GM21825 (cell line): ENCODE data around the gene NR4A2.

Experiments used
- ATAC-seq: cut with Tn5 transposase; IDR thresholded peaks from one replicate; pipeline ENCODE4 v1.9.1; 2021; ENCODE audit warnings: mild to moderate bottlenecking, moderate library complexity; ENCODE audit not compliant: unreplicated experiment

Gene NR4A2

GRCh38 chr2:156340804-156341451, 8.4 kb upstream of the NR4A2 start:
- ATAC-seq = no peak

GRCh38 chr2:156340377-156340776, 7.9 kb upstream of the NR4A2 start:
- no peak for ATAC-seq

GRCh38 chr2:156339865-156340264, 7.3 kb upstream of the NR4A2 start:
- ATAC-seq = no peak

- no peak for ATAC-seq
These were observed 6.8 kb upstream of the NR4A2 start for GRCh38 chr2:156339110-156339847.

- no peak for ATAC-seq
These were observed 6.1 kb upstream of the NR4A2 start for GRCh38 chr2:156338578-156338977.

- ATAC-seq = peak; percentile 26
These were observed 2.3 kb upstream of the NR4A2 start for GRCh38 chr2:156334496-156335478.

GRCh38 chr2:156333951-156334495, 1.5 kb upstream of the NR4A2 start:
- peak; percentile 37 for ATAC-seq

GRCh38 chr2:156333274-156333950, 891 bp upstream of the NR4A2 start:
- ATAC-seq = peak; percentile 13

GRCh38 chr2:156332284-156332533, 312 bp downstream of the NR4A2 start:
- ATAC-seq = no peak

GRCh38 chr2:156331572-156332283, 793 bp downstream of the NR4A2 start:
- ATAC-seq = no peak

GRCh38 chr2:156329927-156330726, 2.4 kb downstream of the NR4A2 start:
- no peak for ATAC-seq

GRCh38 chr2:156329031-156329926, 3.2 kb downstream of the NR4A2 start:
- no peak for ATAC-seq

- ATAC-seq = no peak
These were observed 4.5 kb downstream of the NR4A2 start for GRCh38 chr2:156327835-156328695.

GRCh38 chr2:156326526-156327095, 5.9 kb downstream of the NR4A2 start:
- ATAC-seq = no peak

- ATAC-seq = no peak
These were observed 6.6 kb downstream of the NR4A2 start for GRCh38 chr2:156325688-156326525.

- no peak for ATAC-seq
These were observed 8.8 kb downstream of the NR4A2 start for GRCh38 chr2:156323754-156324153.
